GM18499 (cell line): ENCODE results near the gene BMPR1A.
"Not testable (repeated sequence)": the region's sequence is repeated elsewhere in the genome, so short reads cannot be mapped to it uniquely, and the experiment has no call there.

ENCODE experiments used
- ATAC-seq: cut with Tn5 transposase; IDR thresholded peaks from one replicate; pipeline ENCODE4 v1.9.1; 2021; ENCODE audit warnings: moderate number of reproducible peaks; ENCODE audit not compliant: insufficient read depth, unreplicated experiment

Gene BMPR1A

GRCh38 chr10:86728056-86728455 lies 28.4 kb upstream of the BMPR1A start:
- ATAC-seq, result no peak

- ATAC-seq, result no peak
Measured at GRCh38 chr10:86729677-86730076, 26.7 kb upstream of the BMPR1A start.

- no peak for ATAC-seq
Measured at GRCh38 chr10:86730227-86730626, 26.2 kb upstream of the BMPR1A start.

- ATAC-seq, result no peak
Measured at GRCh38 chr10:86732771-86733170, 23.6 kb upstream of the BMPR1A start.

GRCh38 chr10:86733260-86733671 lies 23.2 kb upstream of the BMPR1A start:
- ATAC-seq, result no peak

GRCh38 chr10:86734207-86734988 lies 22.0 kb upstream of the BMPR1A start:
- no peak for ATAC-seq

- ATAC-seq, result not testable (repeated sequence)
Measured at GRCh38 chr10:86735278-86735677, 21.1 kb upstream of the BMPR1A start.

GRCh38 chr10:86742230-86742629 lies 14.2 kb upstream of the BMPR1A start:
- no peak for ATAC-seq

- no peak for ATAC-seq
Measured at GRCh38 chr10:86744067-86744725, 12.2 kb upstream of the BMPR1A start.

- ATAC-seq, result no peak
Measured at GRCh38 chr10:86747796-86748581, 8.4 kb upstream of the BMPR1A start.

GRCh38 chr10:86749854-86750253 lies 6.6 kb upstream of the BMPR1A start:
- no peak for ATAC-seq

- no peak for ATAC-seq
Measured at GRCh38 chr10:86751477-86751876, 4.9 kb upstream of the BMPR1A start.

- ATAC-seq, result no peak
Measured at GRCh38 chr10:86752311-86752710, 4.1 kb upstream of the BMPR1A start.

GRCh38 chr10:86753051-86753450 lies 3.4 kb upstream of the BMPR1A start:
- no peak for ATAC-seq

- no peak for ATAC-seq
Measured at GRCh38 chr10:86753638-86754434, 2.6 kb upstream of the BMPR1A start.

- ATAC-seq, result no peak
Measured at GRCh38 chr10:86755454-86755739, 1.0 kb upstream of the BMPR1A start.

- ATAC-seq, result peak; percentile 38
Measured at GRCh38 chr10:86755740-86756510, 494 bp upstream of the BMPR1A start.

GRCh38 chr10:86757113-86757972 lies 924 bp downstream of the BMPR1A start:
- no peak for ATAC-seq
